ENCODE data around the gene REPS1. TPM values are rescaled to one million over a fixed set of nuclear protein-coding genes. Genes with fewer than 3 reads are reported as not detected.

REPS1 gene
- total RNA-seq, 4 donors from 2014 or later = 44.5 to 187 (median 70.4) TPM

DNA sequence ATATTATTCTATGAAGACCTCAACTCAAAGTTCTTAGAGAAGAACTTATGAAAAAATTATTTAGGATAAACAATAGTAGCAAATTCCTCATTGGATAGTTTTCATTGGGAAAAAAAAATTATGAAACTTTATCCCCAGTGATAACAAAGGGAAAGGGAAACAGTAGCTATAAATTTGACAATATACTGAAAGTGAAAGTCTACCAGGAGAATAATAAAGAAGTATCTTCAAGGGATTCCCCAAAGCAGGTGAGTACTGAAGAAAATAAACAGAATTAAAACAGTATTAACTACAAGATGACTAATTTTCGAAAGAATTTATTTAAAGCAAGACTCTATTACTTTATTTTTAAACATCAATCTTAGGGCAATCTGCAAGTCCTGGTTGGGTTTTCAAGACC, 56.4 kb downstream of the REPS1 start:
- Histone ChIP-seq H3K27ac (no peak overlapping the region), H3K4me1 (no peaks in the 10 kb centered on the region), H3K9me3 (no peaks in the 10 kb centered on the region), H3K4me3 (no peak overlapping the region), H3K27me3 (no peaks in the 10 kb centered on the region), H3K36me3 (peaks cover 32% of the 10 kb centered on the region)
- TF ChIP-seq POLR2AphosphoS5 (IDR thresholded peaks at IDR 0.05) = no peak
- no peak for TF ChIP-seq EP300 (IDR thresholded peaks at IDR 0.05)
- TF ChIP-seq POLR2A (IDR thresholded peaks at IDR 0.05) = no peak
- TF ChIP-seq, protein P1, sequence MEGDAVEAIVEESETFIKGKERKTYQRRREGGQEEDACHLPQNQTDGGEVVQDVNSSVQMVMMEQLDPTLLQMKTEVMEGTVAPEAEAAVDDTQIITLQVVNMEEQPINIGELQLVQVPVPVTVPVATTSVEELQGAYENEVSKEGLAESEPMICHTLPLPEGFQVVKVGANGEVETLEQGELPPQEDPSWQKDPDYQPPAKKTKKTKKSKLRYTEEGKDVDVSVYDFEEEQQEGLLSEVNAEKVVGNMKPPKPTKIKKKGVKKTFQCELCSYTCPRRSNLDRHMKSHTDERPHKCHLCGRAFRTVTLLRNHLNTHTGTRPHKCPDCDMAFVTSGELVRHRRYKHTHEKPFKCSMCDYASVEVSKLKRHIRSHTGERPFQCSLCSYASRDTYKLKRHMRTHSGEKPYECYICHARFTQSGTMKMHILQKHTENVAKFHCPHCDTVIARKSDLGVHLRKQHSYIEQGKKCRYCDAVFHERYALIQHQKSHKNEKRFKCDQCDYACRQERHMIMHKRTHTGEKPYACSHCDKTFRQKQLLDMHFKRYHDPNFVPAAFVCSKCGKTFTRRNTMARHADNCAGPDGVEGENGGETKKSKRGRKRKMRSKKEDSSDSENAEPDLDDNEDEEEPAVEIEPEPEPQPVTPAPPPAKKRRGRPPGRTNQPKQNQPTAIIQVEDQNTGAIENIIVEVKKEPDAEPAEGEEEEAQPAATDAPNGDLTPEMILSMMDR (IDR thresholded peaks at IDR 0.05) = no peak
- WGBS = 80% methylated on average over 1 of the region's 1 CpG
- no peak for DNase-seq (ENCODE audit: low spot score in 2 of 2)

DNA sequence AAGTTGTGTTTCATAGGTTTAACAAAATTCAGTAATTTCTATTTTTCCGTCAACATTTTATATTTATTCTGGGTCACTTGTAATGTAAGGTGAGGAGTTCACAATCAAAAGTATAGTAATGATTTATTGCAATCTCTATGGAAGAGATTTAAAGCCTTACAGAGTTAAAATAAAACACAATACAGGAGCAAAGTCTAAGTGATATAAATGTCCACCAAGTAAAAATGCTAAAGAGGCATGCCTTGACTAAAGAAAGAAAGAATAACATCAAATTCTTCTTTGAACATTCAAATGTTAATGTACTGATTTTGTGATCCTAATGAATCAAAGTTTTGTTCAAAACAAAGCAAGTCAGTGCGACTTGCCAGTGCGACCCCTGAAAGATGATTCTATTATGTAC, 61.5 kb downstream of the REPS1 start:
- H3K4me3 ChIP-seq = no peak overlapping the region
- peaks cover 34% of the 10 kb centered on the region for H3K36me3 ChIP-seq
- H3K9me3 ChIP-seq = no peaks in the 10 kb centered on the region
- H3K27me3 ChIP-seq = no peaks in the 10 kb centered on the region
- DNase-seq (ENCODE audit: low spot score in 2 of 2) = no peak
- 91% methylated on average over 3 of the region's 3 CpGs for WGBS
- TF ChIP-seq EP300 (IDR thresholded peaks at IDR 0.05) = no peak
- TF ChIP-seq, protein P1 (IDR thresholded peaks at IDR 0.05) = no peak
- no peak for TF ChIP-seq POLR2A (IDR thresholded peaks at IDR 0.05)
- TF ChIP-seq POLR2AphosphoS5 (IDR thresholded peaks at IDR 0.05) = no peak
- no peak overlapping the region for H3K27ac ChIP-seq
- no peaks in the 10 kb centered on the region for H3K4me1 ChIP-seq

DNA sequence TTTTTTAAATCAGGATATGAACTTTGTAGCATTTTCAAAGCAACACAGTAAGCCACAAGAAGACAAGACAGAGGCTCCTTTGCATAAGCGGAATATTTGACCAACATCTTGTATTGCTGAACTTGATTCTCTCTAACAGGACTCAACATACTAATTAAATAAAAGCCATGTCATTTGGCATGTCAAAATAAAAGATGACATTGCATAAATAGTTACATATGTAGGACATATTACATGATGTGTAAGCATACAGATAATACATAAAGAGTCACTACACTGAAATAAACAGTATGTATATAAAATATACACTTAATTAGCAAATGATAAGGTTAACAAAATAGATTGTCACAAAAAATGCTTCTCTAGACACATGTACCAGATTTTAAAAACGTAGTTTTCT, 62.2 kb downstream of the REPS1 start:
- WGBS = 94% methylated on average over 2 of the region's 2 CpGs
- DNase-seq (ENCODE audit: low spot score in 2 of 2) = no peak
- H3K27me3 ChIP-seq = no peaks in the 10 kb centered on the region
- H3K9me3 ChIP-seq = no peaks in the 10 kb centered on the region
- H3K4me1 ChIP-seq = no peaks in the 10 kb centered on the region
- TF ChIP-seq, protein P1 (IDR thresholded peaks at IDR 0.05) = no peak
- TF ChIP-seq EP300 (IDR thresholded peaks at IDR 0.05) = no peak
- no peak for TF ChIP-seq POLR2AphosphoS5 (IDR thresholded peaks at IDR 0.05)
- TF ChIP-seq POLR2A (IDR thresholded peaks at IDR 0.05) = no peak
- peaks cover 37% of the 10 kb centered on the region for H3K36me3 ChIP-seq
- no peak overlapping the region for H3K4me3 ChIP-seq
- no peak overlapping the region for H3K27ac ChIP-seq

DNA sequence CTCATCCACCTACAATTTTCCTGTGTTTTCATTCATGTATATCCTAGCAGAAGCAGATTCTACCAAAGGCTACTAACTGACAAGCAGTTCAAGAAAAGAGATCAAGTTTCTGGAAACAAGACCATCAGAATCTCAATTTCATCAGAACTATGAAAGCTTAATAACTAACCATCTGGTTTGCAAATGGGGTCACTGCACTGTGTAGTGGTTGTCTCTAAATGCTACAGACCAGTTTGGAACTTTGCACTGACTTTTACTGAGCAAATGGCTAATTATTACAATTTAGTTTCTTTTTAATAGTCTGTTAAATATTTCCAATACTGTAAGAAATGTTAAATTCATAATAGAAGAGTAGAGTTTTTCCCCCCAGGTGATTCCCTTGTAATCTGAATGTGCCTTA, 64.5 kb downstream of the REPS1 start:
- Histone ChIP-seq H3K36me3 (peaks cover 40% of the 10 kb centered on the region), H3K4me1 (no peaks in the 10 kb centered on the region), H3K27ac (no peak overlapping the region), H3K27me3 (no peaks in the 10 kb centered on the region), H3K4me3 (no peak overlapping the region), H3K9me3 (no peaks in the 10 kb centered on the region)
- DNase-seq (ENCODE audit: low spot score in 2 of 2) = no peak
- TF ChIP-seq, protein P1 (IDR thresholded peaks at IDR 0.05) = no peak
- TF ChIP-seq POLR2A (IDR thresholded peaks at IDR 0.05) (no peak), EP300 (IDR thresholded peaks at IDR 0.05) (no peak), POLR2AphosphoS5 (IDR thresholded peaks at IDR 0.05) (no peak)

DNA sequence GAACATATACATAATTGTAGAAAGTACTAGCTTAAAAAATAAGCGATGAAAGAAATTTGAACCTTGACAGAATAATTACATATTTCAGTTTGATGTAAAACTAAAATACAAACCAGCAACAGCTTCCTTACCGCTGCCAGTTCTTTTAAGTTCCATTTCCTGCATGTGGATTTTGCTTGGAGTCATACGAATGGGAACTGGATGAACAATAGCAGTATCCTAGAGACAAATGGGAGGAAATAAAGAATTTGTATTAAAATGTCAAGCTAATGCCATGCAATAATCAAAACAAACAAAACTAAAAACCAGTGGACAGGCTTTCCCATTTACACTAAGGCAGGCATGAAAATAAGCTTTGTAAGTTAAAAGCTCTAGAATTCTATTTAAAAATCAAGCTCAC, 67.1 kb downstream of the REPS1 start:
- H3K36me3 ChIP-seq = peaks cover 35% of the 10 kb centered on the region
- no peak for TF ChIP-seq POLR2AphosphoS5 (IDR thresholded peaks at IDR 0.05)
- no peak for TF ChIP-seq POLR2A (IDR thresholded peaks at IDR 0.05)
- TF ChIP-seq, protein P1 (IDR thresholded peaks at IDR 0.05) = no peak
- no peak for TF ChIP-seq EP300 (IDR thresholded peaks at IDR 0.05)
- no peaks in the 10 kb centered on the region for H3K27me3 ChIP-seq
- 79% methylated on average over 3 of the region's 3 CpGs for WGBS
- no peak overlapping the region for H3K4me3 ChIP-seq
- DNase-seq (ENCODE audit: low spot score in 2 of 2) = no peak
- no peak overlapping the region for H3K27ac ChIP-seq
- H3K9me3 ChIP-seq = no peaks in the 10 kb centered on the region
- H3K4me1 ChIP-seq = no peaks in the 10 kb centered on the region
